Activated naive CD8-positive, alpha-beta T cell treated with anti-CD3 and anti-CD28 coated beads, Interleukin-2, amount 50 U/mL, for 24 hours (primary cell): ENCODE data around the gene RSPH9.
"Not testable (repeated sequence)": the region's sequence is repeated elsewhere in the genome, so short reads cannot be mapped to it uniquely, and the experiment has no call there.

ENCODE experiments used
- ATAC-seq: fragments of 150-1000 bp; cut with Tn5 transposase; one replicate; pipeline ENCODE4 v1.10.0; 2021
- DNase-seq: peaks from one replicate; pipeline ENCODE4 v3.0.0; 2021
- H3K27ac Mint-ChIP-seq: one replicate; pipeline ENCODE4 v1.8.0; 2021; ENCODE audit warnings: mild to moderate bottlenecking, mixed read lengths
- H3K27me3 Mint-ChIP-seq: one replicate; pipeline ENCODE4 v1.8.0; 2021; ENCODE audit warnings: mixed read lengths
- H3K36me3 Mint-ChIP-seq: one replicate; pipeline ENCODE4 v1.8.0; 2021; ENCODE audit warnings: low read depth, mixed read lengths
- H3K4me1 Mint-ChIP-seq: one replicate; pipeline ENCODE4 v1.8.0; 2021; ENCODE audit warnings: mixed read lengths
- H3K4me3 Mint-ChIP-seq: one replicate; pipeline ENCODE4 v1.8.0; 2021; ENCODE audit warnings: mild to moderate bottlenecking, moderate library complexity, mixed read lengths
- H3K9me3 Mint-ChIP-seq: one replicate; pipeline ENCODE4 v1.8.0; 2021; ENCODE audit warnings: mixed read lengths

RSPH9 gene

GRCh38 chr6:43623880-43624785 is 20.7 kb upstream of the RSPH9 start:
- no peaks in the 10 kb centered on the region for H3K9me3 Mint-ChIP-seq
- DNase-seq (no peak), ATAC-seq (no peak)
- H3K4me1 Mint-ChIP-seq = peaks cover 23% of the 10 kb centered on the region
- H3K4me3 Mint-ChIP-seq = no peak overlapping the region
- peaks cover 40% of the 10 kb centered on the region for H3K36me3 Mint-ChIP-seq
- H3K27me3 Mint-ChIP-seq = no peaks in the 10 kb centered on the region
- H3K27ac Mint-ChIP-seq = no peak overlapping the region

GRCh38 chr6:43624786-43625288 is 20.0 kb upstream of the RSPH9 start:
- ATAC-seq (no peak), DNase-seq (no peak)
- Mint-ChIP-seq H3K4me3 (no peak overlapping the region), H3K4me1 (peaks cover 25% of the 10 kb centered on the region), H3K27ac (no peak overlapping the region), H3K27me3 (no peaks in the 10 kb centered on the region), H3K9me3 (no peaks in the 10 kb centered on the region), H3K36me3 (peaks cover 40% of the 10 kb centered on the region)

DNA sequence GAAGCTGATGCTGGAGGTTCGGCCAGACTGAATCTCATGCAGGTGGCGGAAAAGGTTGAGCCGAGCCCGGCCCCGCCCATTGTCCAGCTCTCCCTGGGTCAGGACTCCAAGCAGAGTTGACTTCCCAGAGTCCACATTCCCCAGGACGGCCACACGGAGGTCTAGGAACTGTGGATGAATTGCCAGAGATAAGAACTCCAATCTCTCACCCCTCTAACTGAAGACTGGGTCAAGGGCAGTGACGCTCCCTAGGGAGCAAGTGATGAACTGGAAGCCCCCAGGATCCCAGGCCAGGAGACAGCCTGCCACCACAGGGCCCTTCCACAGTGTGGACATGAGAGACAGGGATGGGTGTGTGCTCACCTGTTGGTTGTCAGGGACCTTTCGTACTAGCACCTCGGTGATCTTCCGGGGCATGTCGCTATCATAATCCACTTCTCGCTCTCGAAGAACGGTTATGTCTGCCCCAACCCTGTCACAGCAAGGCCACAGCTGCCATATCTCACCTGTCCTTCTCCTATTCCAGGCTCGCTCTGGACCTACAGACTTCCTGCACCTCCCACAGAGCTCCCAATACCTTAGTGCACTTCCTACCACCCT is 19.3 kb upstream of the RSPH9 start:
- peaks cover 39% of the 10 kb centered on the region for H3K36me3 Mint-ChIP-seq
- H3K4me1 Mint-ChIP-seq = peaks cover 31% of the 10 kb centered on the region
- no peak for ATAC-seq
- no peaks in the 10 kb centered on the region for H3K27me3 Mint-ChIP-seq
- no peak for DNase-seq
- H3K4me3 Mint-ChIP-seq = no peak overlapping the region
- no peak overlapping the region for H3K27ac Mint-ChIP-seq
- no peaks in the 10 kb centered on the region for H3K9me3 Mint-ChIP-seq

DNA sequence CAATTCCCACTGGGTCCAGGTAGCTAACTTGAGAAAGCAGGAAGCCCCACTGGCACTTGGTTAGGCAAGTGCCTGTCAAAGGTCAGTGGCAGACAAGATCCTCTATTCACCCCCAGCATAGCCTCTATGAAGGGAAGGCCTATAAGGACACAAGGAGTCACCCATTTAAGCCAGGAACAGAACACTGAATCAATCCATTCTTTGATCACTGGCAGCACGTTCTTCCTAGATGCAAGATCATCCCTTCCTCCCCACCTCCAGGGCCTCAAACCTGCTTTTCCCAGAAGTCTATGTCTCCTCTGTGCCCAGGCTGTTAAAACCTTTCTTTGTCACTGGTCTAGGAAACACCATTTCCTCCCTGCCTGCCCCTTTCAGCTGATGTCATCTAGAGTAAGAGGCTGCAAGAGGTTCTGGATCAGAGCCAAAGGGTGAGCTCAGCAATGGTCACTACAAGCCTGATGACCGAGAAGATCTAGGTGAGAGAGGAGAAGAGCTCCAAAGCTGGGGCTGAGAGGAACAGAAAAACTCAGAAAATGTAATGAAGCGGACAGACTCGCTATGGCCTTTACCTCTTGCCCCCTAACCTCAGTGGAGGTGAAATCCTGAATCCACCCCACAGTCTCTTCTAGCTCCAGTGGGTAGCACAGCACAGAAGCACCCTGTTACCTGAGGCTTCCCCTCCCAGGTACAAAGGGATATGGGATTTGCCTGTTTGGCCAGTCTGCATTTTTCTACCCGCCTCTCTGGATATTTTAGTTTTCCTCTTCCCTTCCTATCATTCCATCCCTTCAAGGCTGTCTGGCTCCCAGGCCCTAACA is 17.6 kb upstream of the RSPH9 start:
- Mint-ChIP-seq H3K27ac (peak overlapping the region; percentile 71), H3K27me3 (no peaks in the 10 kb centered on the region), H3K36me3 (peaks cover 30% of the 10 kb centered on the region), H3K4me1 (peaks cover 36% of the 10 kb centered on the region), H3K4me3 (peak overlapping the region; percentile 96), H3K9me3 (no peaks in the 10 kb centered on the region)
- no peak for DNase-seq
- ATAC-seq = no peak

DNA sequence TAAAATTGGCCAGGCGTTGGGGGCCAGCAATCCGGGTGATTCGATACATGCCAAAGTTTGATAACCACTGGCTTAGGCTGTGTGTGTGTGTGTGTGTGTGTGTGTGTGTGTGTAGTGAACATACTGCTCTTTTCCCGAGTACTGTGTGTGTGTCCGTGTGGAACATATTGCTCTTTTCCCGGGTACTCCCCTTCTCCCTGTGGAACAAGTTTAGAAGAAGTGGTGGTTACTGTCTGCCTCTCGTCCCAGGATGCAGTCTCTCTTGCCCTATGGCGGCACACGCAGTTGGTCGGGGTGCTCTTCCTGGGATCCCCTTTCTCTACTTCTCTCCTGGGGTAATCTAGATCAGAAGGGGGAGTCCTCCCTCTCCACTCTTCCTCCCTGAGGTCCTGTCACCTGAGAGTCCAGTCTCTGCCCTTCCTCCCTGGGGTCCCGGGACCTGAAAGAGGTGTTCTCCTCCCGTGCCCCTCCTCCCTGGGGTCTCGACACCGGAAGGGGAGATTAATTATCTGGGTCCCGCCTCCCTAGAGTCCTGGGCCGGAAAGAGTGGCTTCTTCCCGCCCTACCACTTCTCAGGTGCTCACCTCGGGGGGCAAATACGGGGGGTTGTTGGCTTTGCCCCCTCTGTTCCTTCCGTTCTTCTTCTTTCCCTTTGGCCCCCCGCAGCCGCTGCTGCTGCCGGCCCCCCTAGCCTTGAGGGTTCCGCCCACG is 16.3 kb upstream of the RSPH9 start:
- H3K27me3 Mint-ChIP-seq = no peaks in the 10 kb centered on the region
- no peaks in the 10 kb centered on the region for H3K9me3 Mint-ChIP-seq
- DNase-seq (peak; percentile 62), ATAC-seq (peak; percentile 24)
- H3K4me1 Mint-ChIP-seq = peaks cover 36% of the 10 kb centered on the region
- H3K27ac Mint-ChIP-seq = peak overlapping the region; percentile 99
- H3K36me3 Mint-ChIP-seq = peaks cover 22% of the 10 kb centered on the region
- peak overlapping the region; percentile 96 for H3K4me3 Mint-ChIP-seq

DNA sequence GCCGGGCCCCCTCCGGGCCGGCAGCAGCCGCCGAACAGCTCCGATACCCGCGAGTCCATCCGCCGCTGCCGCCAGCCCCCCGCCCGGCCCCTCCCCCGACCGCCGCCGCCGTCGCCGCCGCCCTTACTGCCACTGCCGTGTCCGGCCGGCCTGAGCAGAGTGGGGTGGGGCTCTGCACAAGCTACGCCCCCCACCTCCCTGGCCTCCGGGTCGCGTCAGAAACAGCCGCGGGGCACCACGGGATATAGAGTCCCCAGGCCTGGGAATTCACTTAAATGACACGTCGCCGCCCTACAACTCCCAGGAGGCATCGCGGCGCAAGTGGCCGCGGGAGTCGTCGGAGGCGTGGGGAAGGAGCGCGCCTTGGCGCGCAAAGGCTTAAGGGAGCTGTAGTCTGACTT is 15.7 kb upstream of the RSPH9 start, which contains the start of gene GTPBP2:
GTPBP2 (minus strand) TSS at position 161 of the 401 bp plus-strand sequence; CDS start at position 59, 102 bp downstream.
- ATAC-seq (peak; percentile 95), DNase-seq (peak; percentile 96)
- peak within 1 kb of the TSS; percentile 96 for H3K4me3 Mint-ChIP-seq
- H3K9me3 Mint-ChIP-seq = no peaks in the 10 kb centered on the region
- no peaks in the 10 kb centered on the region for H3K27me3 Mint-ChIP-seq
- H3K27ac Mint-ChIP-seq = peak within 1 kb of the TSS; percentile 99
- peaks cover 19% of the 10 kb centered on the region for H3K36me3 Mint-ChIP-seq
- H3K4me1 Mint-ChIP-seq = peaks cover 36% of the 10 kb centered on the region

- Mint-ChIP-seq H3K4me3 (peak overlapping the region; percentile 96), H3K27me3 (no peaks in the 10 kb centered on the region), H3K9me3 (no peaks in the 10 kb centered on the region), H3K27ac (peak overlapping the region; percentile 99), H3K36me3 (peaks cover 16% of the 10 kb centered on the region), H3K4me1 (peaks cover 37% of the 10 kb centered on the region)
- ATAC-seq (peak; percentile 74), DNase-seq (peak; percentile 92)
Measured at GRCh38 chr6:43629505-43630300, 15.1 kb upstream of the RSPH9 start.

GRCh38 chr6:43630980-43631619 is 13.7 kb upstream of the RSPH9 start:
- Mint-ChIP-seq H3K9me3 (no peaks in the 10 kb centered on the region), H3K4me1 (peaks cover 50% of the 10 kb centered on the region), H3K27me3 (no peaks in the 10 kb centered on the region), H3K4me3 (no peak overlapping the region), H3K36me3 (peaks cover 14% of the 10 kb centered on the region), H3K27ac (peak overlapping the region; percentile 70)
- ATAC-seq = no peak
- no peak for DNase-seq

DNA sequence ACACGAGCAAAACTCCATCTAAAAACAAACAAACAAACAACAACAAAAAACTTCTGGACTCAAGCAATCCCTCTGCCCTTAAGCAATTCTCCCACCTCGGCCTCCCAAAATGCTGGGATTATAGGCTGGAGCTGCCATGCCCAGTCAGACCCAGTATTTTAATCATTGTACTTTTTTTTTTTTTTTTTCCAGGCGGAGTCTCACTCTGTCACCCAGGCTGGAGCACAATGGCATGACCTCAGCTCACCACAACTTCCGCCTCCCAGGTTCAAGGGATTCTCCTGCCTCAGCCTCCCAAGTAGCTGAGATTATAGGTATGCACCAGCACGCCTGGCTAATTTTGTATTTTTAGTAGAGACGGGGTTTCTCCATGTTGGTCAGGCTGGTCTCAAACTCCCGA is 11.8 kb upstream of the RSPH9 start:
- H3K27me3 Mint-ChIP-seq, H3K4me3 Mint-ChIP-seq, H3K27ac Mint-ChIP-seq, ATAC-seq, H3K9me3 Mint-ChIP-seq, DNase-seq: not testable (repeated sequence)
- H3K36me3 Mint-ChIP-seq = peaks cover 13% of the 10 kb centered on the region
- H3K4me1 Mint-ChIP-seq = peaks cover 49% of the 10 kb centered on the region

GRCh38 chr6:43634702-43635303 is 10.0 kb upstream of the RSPH9 start:
- Mint-ChIP-seq H3K27ac (peak overlapping the region; percentile 93), H3K9me3 (no peaks in the 10 kb centered on the region), H3K4me1 (peaks cover 56% of the 10 kb centered on the region), H3K27me3 (no peaks in the 10 kb centered on the region), H3K36me3 (peaks cover 22% of the 10 kb centered on the region), H3K4me3 (peak overlapping the region; percentile 95)
- ATAC-seq = no peak
- DNase-seq = no peak

- Mint-ChIP-seq H3K4me1 (peaks cover 54% of the 10 kb centered on the region), H3K36me3 (peaks cover 31% of the 10 kb centered on the region), H3K4me3 (peak within 1 kb of the TSS; percentile 95), H3K27me3 (no peaks in the 10 kb centered on the region), H3K27ac (peak within 1 kb of the TSS; percentile 93), H3K9me3 (no peaks in the 10 kb centered on the region)
- peak; percentile 90 for DNase-seq
- peak; percentile 87 for ATAC-seq
Measured at GRCh38 chr6:43635387-43636307, 9.2 kb upstream of the RSPH9 start, which contains the start of gene MAD2L1BP. Gene MAD2L1BP (plus strand): TSS chr6:43635840. CDS start chr6:43635876, 36 bp downstream.

GRCh38 chr6:43636308-43636659 is 8.6 kb upstream of the RSPH9 start:
- peak overlapping the region; percentile 93 for H3K27ac Mint-ChIP-seq
- DNase-seq (peak; percentile 23), ATAC-seq (peak; percentile 10)
- no peaks in the 10 kb centered on the region for H3K27me3 Mint-ChIP-seq
- peak overlapping the region; percentile 95 for H3K4me3 Mint-ChIP-seq
- peaks cover 52% of the 10 kb centered on the region for H3K4me1 Mint-ChIP-seq
- peaks cover 35% of the 10 kb centered on the region for H3K36me3 Mint-ChIP-seq
- H3K9me3 Mint-ChIP-seq = no peaks in the 10 kb centered on the region
